Activated T-cell treated with anti-CD3 and anti-CD28 coated beads, Interleukin-2, amount 50 U/mL, for 4 hours (primary cell): ENCODE data around the gene PYM1. TPM values are rescaled to one million over a fixed set of nuclear protein-coding genes. Genes with fewer than 3 reads are reported as not detected.

Source experiments
- ATAC-seq, 2 donors: fragments of 200-7000 bp; cut with Tn5 transposase; one replicate each; pipeline ENCODE4 v1.10.0; 2021
- DNase-seq: peaks from one replicate; pipeline ENCODE4 v3.0.0-alpha.2; 2020
- H3K27me3 Mint-ChIP-seq: one replicate; pipeline ENCODE4 v1.8.0; 2021; ENCODE audit warnings: low read depth, mixed read lengths
- H3K36me3 Mint-ChIP-seq: one replicate; pipeline ENCODE4 v1.8.0; 2022; ENCODE audit warnings: mixed read lengths; ENCODE audit not compliant: insufficient read depth
- H3K4me1 Mint-ChIP-seq: one replicate; pipeline ENCODE4 v1.8.0; 2021; ENCODE audit warnings: low read depth, mixed read lengths
- H3K4me3 Mint-ChIP-seq: one replicate; pipeline ENCODE4 v1.8.0; 2021; ENCODE audit warnings: mild to moderate bottlenecking, moderate library complexity, mixed read lengths
- H3K9me3 Mint-ChIP-seq: one replicate; pipeline ENCODE4 v1.8.0; 2021; ENCODE audit warnings: mixed read lengths
- total RNA-seq, 3 donors: library from RNA; stranded (reverse); gene quantifications; one replicate each; pipeline ENCODE4 v1.2.1, GENCODE V29; 2021

The PYM1 gene
- total RNA-seq: 10 to 100 TPM; 24.9 to 30.0 (median 28.4) TPM

DNA sequence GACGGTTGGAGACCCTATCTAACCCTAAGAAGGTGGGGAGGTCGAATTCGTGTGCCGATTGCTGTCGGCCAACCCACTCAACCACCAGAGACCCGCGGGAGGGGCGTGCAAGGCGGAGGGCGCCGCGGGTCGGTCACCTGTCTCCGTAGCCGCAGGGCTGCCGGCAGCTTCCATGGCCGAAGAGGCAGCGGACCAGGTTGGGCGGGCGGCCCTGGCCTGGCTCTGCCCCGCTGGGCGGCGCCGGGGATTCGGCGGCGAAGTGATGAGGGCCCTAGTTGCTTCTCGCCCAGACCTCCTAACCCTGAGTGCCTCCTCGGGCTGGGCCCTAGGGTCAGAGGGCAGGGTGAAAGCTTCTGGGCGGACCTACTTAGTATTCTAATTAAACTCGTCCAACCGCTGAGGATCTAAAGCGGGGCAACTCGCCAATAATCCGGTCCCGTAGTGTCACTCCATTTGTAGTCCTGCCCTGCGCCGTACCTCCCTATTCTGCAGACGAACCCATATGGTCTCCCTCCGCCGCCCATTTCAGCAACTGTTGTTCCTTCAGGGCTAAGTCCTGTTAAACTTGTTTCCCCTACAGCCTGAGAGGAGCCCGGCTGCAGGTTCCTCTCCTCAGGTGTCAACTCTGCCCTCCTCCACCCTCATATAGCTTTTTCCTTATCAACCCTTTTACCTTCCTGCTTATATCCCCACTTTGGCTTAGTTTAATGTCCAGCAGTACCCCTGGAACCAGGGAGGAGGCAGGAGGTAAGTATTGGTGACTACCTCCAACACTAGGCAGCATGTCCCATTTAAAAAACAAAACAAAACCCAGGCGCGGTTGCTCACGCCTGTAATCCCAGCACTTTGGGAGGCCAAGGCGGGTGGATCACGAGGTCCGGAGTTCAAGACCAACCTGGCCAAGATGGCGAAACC, at the start of gene PYM1:
TSS of gene PYM1 (minus strand) at position 307 of the 915 bp plus-strand sequence. CDS start at position 174, 133 bp downstream.
- H3K27me3 Mint-ChIP-seq: no peaks in the 10 kb centered on the region
- ATAC-seq: peak; percentile 19 to 20
- H3K4me3 Mint-ChIP-seq: peak within 1 kb of the TSS; percentile 98
- DNase-seq: peak; percentile 36
- H3K4me1 Mint-ChIP-seq: peaks cover 55% of the 10 kb centered on the region
- H3K9me3 Mint-ChIP-seq: no peaks in the 10 kb centered on the region
- peaks cover 9% of the 10 kb centered on the region for H3K36me3 Mint-ChIP-seq

DNA sequence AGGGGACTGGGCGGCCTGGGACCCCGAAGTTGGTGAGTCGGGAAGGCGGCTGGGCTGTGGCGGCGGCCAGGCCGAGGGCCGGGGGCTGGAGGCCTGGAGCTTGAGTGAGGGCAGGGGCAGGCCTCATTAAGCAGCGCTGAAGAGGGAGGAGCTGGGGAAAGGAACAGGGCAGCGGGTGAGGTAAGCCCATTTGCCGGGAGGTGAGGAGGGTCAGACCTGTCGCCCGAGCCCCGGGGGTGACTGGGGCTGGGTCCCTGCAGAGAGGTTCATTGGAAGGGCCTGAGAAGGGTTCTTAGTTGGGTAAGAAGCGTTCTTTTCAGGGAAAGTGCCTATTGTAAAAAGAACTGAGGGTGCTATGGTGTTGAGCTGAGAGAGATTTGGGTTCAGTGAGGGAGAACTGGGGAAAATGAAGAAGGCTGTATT, 46.6 kb upstream of the PYM1 start:
- ATAC-seq: peak; percentile 25 to 26
- Mint-ChIP-seq H3K4me3 (no peak overlapping the region), H3K9me3 (no peaks in the 10 kb centered on the region), H3K36me3 (peaks cover 8% of the 10 kb centered on the region), H3K4me1 (peaks cover 19% of the 10 kb centered on the region), H3K27me3 (no peaks in the 10 kb centered on the region)
- DNase-seq: peak; percentile 15

DNA sequence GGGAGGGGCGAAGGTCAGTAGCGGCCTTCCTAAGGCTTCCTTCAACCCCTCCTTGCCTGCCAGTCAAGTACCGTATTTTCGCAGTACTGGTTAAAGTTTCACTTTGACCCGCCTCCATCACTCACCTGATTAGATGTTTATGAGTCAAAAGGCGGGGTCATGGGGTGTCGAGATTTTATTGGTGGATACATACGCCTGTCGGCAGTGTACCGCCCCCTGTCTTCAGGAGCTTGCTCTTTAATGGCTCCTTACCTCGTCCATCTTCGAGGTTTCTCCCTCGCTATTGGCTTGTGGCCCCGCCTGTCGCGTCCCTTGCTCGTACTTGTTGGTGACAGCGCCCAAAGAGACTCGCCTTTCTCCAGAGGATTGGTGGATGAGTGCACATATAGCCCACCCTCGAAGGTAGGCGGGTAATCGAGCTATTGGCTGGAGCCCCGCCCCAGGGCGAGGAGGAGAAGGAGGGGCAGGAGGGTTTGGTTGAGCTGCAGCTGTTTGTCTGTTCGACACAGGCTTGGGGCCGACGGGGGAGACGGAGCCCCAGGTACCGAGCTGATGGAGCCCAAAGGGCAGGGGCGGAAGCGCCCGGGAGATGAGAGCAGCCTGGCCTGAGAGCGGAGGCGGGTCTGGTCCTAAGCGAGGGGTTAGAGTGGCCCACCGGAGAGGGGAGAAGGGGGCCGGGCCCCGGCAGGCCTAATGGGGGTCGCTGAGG, 46.1 kb upstream of the PYM1 start, which contains the start of gene RAB5B:
TSS of gene RAB5B (plus strand) at position 480 of the 709 bp plus-strand sequence. CDS start 12,883 bp downstream, outside the sequence.
- H3K4me1 Mint-ChIP-seq: peaks cover 17% of the 10 kb centered on the region
- peak; percentile 93 to 96 for ATAC-seq
- no peak within 1 kb of the TSS for H3K4me3 Mint-ChIP-seq
- H3K9me3 Mint-ChIP-seq: no peaks in the 10 kb centered on the region
- no peaks in the 10 kb centered on the region for H3K27me3 Mint-ChIP-seq
- peaks cover 5% of the 10 kb centered on the region for H3K36me3 Mint-ChIP-seq
- DNase-seq: peak; percentile 95

DNA sequence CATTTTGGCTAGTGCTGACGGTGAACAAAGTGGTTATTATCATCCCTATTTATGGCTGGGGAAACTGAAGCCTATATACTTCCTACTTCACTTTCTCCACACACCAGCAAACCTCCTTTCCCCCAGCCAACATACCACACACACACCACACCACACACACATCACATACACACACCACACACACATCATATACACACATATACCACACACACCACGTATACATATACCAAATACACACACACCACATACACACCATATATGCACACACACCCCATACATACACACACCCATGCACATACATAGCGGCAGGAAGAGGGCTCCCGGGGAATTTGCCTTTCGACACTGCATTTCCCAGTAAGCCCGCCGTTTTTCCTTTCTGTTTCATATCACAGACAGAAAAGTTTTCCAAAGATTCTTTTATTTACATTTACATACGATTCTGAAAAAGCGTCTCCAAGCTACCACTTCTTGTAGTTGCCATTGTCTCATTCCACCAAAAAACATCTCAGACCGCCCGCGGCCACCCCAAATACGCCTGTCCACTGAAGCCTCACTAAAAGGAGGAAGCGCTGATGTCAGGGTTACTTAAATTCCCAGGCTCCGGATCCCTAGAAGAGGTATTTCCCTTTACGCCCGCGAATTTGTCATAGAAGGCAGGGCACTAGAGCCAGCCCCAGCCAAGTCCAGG, 45.4 kb upstream of the PYM1 start:
- Mint-ChIP-seq H3K9me3 (no peaks in the 10 kb centered on the region), H3K27me3 (no peaks in the 10 kb centered on the region), H3K4me1 (peaks cover 21% of the 10 kb centered on the region), H3K36me3 (peaks cover 3% of the 10 kb centered on the region), H3K4me3 (no peak overlapping the region)
- ATAC-seq (no peak), DNase-seq (no peak)

DNA sequence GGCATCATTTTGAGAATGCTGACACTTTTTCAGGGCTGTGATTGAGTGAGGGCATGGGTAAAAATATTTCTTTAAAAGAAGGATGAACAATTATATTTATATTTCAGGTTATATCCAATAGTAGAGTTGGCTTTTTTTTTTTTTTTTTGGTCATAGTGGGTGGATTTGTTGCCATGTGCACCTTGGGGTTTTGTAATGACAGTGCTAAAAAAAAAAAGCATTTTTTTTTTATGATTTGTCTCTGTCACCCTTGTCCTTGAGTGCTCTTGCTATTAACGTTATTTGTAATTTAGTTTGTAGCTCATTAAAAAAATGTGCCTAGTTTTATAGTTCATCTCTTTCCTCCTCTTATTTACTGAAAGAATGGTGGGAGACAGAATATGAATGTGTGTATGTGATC, 44.8 kb upstream of the PYM1 start:
- DNase-seq (no peak), ATAC-seq (no peak)
- peaks cover 3% of the 10 kb centered on the region for H3K36me3 Mint-ChIP-seq
- no peaks in the 10 kb centered on the region for H3K27me3 Mint-ChIP-seq
- no peak overlapping the region for H3K4me3 Mint-ChIP-seq
- no peaks in the 10 kb centered on the region for H3K9me3 Mint-ChIP-seq
- H3K4me1 Mint-ChIP-seq: peaks cover 23% of the 10 kb centered on the region

DNA sequence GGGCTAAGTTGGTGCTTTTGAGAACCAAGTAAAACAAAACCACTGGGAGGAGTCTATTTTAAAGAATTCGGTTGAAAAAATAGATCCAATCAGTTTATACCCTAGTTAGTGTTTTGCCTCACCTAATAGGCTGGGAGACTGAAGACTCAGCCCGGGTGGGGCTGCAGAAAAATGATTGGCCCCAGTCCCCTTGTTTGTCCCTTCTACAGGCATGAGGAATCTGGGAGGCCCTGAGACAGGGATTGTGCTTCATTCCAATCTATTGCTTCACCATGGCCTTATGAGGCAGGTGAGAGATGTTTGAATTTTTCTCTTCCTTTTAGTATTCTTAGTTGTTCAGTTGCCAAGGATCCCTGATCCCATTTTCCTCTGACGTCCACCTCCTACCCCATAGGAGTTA, 44.3 kb upstream of the PYM1 start:
- H3K4me1 Mint-ChIP-seq: peaks cover 21% of the 10 kb centered on the region
- peaks cover 3% of the 10 kb centered on the region for H3K36me3 Mint-ChIP-seq
- no peak for ATAC-seq
- no peak for DNase-seq
- no peaks in the 10 kb centered on the region for H3K9me3 Mint-ChIP-seq
- H3K27me3 Mint-ChIP-seq: no peaks in the 10 kb centered on the region
- no peak overlapping the region for H3K4me3 Mint-ChIP-seq

DNA sequence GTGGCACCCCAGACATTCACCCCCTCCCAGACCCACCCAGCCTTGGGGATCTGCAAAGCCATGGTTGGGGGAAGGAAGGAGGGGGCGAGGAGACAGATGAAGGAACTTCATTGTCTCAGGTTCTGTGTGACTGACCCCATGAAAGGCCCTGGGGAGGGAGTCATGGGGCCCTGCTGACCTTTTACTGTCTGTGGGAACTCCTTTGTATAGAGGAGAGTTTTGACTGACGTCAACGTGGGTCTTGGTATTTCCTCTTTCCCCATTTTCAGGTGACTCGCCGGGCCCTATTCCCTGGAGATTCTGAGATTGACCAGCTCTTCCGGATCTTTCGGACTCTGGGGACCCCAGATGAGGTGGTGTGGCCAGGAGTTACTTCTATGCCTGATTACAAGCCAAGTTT, 43.1 kb upstream of the PYM1 start:
- H3K4me3 Mint-ChIP-seq: no peak overlapping the region
- H3K36me3 Mint-ChIP-seq: peaks cover 3% of the 10 kb centered on the region
- peaks cover 24% of the 10 kb centered on the region for H3K4me1 Mint-ChIP-seq
- DNase-seq: no peak
- ATAC-seq: no peak
- no peaks in the 10 kb centered on the region for H3K9me3 Mint-ChIP-seq
- no peaks in the 10 kb centered on the region for H3K27me3 Mint-ChIP-seq

DNA sequence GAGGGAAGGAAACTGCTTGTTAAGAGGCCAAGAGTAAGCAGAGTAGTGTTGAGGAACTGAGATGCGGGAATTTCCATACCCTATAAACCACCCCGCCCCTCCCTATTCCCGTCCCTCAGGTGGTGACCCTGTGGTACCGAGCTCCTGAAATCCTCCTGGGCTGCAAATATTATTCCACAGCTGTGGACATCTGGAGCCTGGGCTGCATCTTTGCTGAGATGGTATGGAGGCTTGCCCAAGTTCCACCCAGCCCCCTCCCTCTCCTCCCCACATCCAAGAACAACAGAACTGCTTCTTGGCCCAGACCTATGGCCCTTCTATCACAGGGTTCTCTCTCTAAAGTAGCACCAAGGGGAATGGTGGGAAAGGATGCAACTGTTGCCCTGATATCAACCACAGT, 41.7 kb upstream of the PYM1 start:
- Mint-ChIP-seq H3K4me3 (no peak overlapping the region), H3K36me3 (peaks cover 3% of the 10 kb centered on the region), H3K27me3 (no peaks in the 10 kb centered on the region), H3K4me1 (peaks cover 26% of the 10 kb centered on the region), H3K9me3 (no peaks in the 10 kb centered on the region)
- no peak for ATAC-seq
- no peak for DNase-seq

DNA sequence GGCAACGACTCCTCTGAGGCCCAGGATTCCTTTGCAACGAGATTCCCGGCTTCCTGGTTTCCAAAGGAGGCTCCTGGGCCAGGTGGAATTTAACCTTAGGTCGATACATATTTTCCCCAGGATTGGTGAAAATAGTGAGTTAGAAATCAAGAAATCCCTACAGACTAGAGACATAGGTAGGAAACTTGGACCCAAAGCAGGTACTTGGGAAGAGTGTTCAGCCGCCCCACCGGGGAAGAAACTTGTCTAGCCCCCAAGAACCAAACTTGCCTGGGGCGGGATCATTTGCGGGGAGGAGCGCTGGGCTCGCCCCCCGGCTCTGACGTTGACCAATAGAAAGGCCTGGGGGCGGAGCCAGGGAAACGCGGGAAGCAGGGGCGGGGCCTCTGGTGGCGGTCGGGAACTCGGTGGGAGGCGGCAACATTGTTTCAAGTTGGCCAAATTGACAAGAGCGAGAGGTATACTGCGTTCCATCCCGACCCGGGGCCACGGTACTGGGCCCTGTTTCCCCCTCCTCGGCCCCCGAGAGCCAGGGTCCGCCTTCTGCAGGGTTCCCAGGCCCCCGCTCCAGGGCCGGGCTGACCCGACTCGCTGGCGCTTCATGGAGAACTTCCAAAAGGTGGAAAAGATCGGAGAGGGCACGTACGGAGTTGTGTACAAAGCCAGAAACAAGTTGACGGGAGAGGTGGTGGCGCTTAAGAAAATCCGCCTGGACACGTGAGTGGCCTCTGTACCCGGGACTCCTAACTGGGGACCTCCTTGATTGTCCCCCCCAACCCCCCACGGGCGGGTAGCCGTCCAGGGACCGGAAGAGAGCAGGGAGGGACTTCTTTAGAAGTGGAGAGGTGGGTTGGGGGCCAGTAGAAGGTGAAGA, 39.0 kb upstream of the PYM1 start, which contains the start of gene CDK2:
TSS of gene CDK2 (plus strand) at position 423 of the 874 bp plus-strand sequence. CDS start at position 602, 179 bp downstream.
- Mint-ChIP-seq H3K4me1 (peaks cover 26% of the 10 kb centered on the region), H3K4me3 (peak within 1 kb of the TSS; percentile 97), H3K9me3 (no peaks in the 10 kb centered on the region), H3K27me3 (no peaks in the 10 kb centered on the region), H3K36me3 (peaks cover 3% of the 10 kb centered on the region)
- peak; percentile 89 for DNase-seq
- peak; percentile 99 for ATAC-seq

DNA sequence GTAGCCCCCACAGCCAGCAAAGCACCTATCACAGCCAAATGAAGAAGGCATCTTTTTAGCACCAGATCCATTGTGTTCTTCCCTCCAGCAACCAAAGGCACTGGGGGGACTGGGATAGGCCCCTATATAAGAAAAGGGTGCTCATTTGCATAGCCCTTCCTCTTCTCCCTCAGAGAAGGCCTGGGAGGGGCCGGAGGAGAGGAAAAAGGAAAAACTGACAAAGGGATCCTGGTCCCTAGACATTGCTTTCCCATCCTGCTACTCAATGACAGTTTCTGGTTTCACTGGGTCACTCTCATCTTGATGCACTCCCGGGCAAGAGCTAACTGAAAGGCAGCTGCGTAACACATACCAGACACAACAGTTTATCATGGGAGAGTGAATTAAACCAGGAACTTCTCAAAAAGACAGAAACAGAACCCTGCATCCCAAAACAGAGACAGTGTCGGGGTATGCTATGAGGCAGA, 38.3 kb upstream of the PYM1 start, which contains the start of gene PMEL:
TSS of gene PMEL (minus strand) at position 102 of the 467 bp plus-strand sequence. CDS start at position 71, 31 bp downstream.
- ATAC-seq (no peak), DNase-seq (no peak)
- Mint-ChIP-seq H3K36me3 (peaks cover 3% of the 10 kb centered on the region), H3K4me3 (peak within 1 kb of the TSS; percentile 97), H3K9me3 (no peaks in the 10 kb centered on the region), H3K27me3 (no peaks in the 10 kb centered on the region), H3K4me1 (peaks cover 26% of the 10 kb centered on the region)

DNA sequence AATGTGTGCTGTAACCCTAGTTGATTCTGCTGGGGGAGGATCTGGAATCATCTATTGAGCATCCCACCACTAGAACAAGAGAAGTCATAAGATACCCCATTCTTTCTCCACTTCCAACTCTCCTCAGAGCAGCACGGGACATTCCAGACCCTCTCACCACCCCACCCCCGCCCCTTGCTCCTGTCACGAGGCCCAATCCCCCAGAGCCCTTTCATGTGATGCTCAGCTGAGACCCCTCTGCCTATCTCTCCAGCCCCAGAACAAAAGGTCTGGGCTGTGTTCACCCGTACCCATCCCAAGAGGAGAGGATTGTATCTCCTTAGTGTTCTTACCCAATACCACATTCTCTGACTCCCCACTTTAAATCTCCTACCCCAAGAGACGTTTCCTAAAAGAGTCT, 37.5 kb upstream of the PYM1 start:
- Mint-ChIP-seq H3K4me1 (peaks cover 26% of the 10 kb centered on the region), H3K36me3 (peaks cover under 1% of the 10 kb centered on the region), H3K27me3 (no peaks in the 10 kb centered on the region), H3K9me3 (no peaks in the 10 kb centered on the region), H3K4me3 (peak overlapping the region; percentile 8)
- DNase-seq (no peak), ATAC-seq (no peak)

DNA sequence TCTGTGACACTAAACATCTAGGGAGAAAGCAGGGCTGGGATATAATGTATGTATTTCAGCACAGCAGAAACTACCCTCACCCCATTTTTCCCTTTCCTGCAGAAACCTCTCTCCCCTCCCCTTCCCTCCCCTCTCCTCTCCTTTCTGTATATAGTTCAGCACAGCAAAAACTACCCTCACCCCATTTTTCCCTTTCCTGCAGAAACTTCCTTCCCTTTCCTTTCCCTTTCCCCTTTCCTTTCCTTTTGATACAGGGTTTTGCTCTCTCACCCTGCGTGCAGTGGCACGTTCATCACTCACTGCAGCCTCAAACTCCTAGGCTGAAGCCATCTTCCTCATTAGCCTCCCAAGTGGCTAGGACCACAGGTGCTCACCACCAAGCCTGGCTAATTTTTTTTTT, 36.1 kb upstream of the PYM1 start:
- DNase-seq (no peak), ATAC-seq (no peak)
- no peaks in the 10 kb centered on the region for H3K9me3 Mint-ChIP-seq
- peaks cover 26% of the 10 kb centered on the region for H3K4me1 Mint-ChIP-seq
- no peaks in the 10 kb centered on the region for H3K36me3 Mint-ChIP-seq
- no peaks in the 10 kb centered on the region for H3K27me3 Mint-ChIP-seq
- no peak overlapping the region for H3K4me3 Mint-ChIP-seq
